Fibroblast of skin of scalp (primary cell): ENCODE data around the gene JADE1. TPM values are rescaled to one million over a fixed set of nuclear protein-coding genes. Genes with fewer than 3 reads are reported as not detected.

Experiments
- DNase-seq: peaks from one replicate; pipeline ENCODE4 v3.0.0-alpha.2; 2013
- polyA plus RNA-seq, 2 experiments: library from polyadenylated mRNA; unstranded; fragments of 120-200 nt; gene quantifications; one replicate each; pipeline ENCODE4 v1.2.1, GENCODE V29; 2013; ENCODE audit not compliant: insufficient read length in 2 of 2

Gene JADE1
- 15.2 TPM for polyA plus RNA-seq (2013, experiment 1 of 2; ENCODE audit: insufficient read length)
- 16.9 TPM for polyA plus RNA-seq (2013, experiment 2 of 2; ENCODE audit: insufficient read length)

- peak; percentile 97 for DNase-seq
These were observed at the start of gene JADE1 for GRCh38 chr4:128809477-128810330. Gene JADE1 (plus strand): TSS chr4:128809700. CDS start chr4:128831759, 22,059 bp downstream.

DNA sequence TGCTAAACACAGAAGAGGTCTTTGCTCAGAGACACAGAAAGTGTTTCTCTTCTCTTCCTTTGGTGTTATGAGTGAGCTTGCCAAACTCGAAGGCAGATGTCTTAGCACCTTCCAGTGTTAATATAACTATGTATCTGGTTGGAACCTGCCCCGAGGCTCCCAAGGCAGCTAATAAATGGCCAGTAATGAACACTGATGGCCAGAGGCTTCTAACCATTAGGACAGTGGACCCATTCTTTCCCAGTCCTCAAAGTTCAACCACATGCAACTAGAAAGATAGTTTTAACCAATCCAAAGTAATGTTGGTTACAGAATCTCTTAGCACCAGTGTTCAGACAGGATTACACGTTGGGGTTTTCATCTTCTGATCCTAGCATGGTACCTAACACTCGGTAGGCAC, 42.7 kb upstream of the JADE1 start:
- no peak for DNase-seq

GRCh38 chr4:128768373-128768996, 41.0 kb upstream of the JADE1 start:
- DNase-seq: no peak

DNA sequence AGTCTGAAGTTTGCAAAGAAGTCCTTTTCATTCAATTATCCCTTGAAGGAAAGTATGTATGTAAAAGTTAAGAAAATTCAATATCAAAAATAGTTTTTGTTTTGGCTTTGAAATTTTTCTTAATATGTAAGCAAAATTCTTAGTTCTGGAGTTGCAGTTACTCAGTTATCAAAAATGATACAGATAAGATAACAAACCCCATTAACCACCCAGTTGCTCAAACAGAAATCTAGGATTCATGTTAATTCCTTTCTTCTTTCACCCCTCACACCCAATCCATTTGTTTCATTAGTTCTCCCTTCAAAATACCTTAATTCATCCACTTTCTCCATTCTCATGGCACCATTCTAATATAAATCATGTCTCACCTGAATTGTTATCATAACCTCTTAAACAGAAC, 40.5 kb upstream of the JADE1 start:
- no peak for DNase-seq

DNA sequence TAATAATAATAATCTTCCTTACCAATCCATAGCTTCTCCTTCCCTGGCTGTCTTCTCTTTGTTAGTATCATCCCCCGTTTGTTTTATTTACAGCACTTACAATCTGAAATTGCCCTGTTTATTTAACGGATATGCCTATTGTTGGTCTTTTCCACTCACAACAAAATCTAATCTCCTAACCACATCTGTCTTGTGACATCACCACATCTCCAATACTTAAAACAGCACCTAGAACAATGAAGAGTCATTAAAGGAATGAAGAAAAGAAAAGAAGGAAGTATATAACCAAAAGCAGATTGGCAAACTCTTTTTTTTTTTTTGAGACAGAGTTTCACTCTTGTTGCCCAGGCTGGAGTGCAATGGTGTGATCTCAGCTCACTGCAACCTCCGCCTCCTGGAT, 38.7 kb upstream of the JADE1 start:
- DNase-seq: no peak

DNA sequence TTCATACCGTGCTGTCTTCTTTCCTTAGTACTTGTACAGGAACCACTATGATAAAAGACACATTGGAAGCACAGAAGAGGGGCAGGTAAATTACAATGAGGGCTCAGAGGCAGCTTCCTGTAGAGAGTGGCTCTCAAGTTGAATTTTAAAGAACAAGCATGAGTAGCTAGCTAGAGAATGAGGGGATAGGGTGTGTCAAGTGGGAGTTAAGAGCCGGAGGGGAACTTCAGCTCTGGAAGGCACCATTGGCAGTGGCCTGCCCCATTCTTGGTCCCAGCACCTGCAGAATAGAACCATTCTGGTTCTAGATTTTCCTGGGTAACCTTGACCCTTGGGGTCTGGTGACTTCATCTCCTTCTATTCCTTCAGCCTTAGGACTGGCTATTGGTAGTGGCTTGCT, 34.0 kb upstream of the JADE1 start:
- DNase-seq: no peak

DNA sequence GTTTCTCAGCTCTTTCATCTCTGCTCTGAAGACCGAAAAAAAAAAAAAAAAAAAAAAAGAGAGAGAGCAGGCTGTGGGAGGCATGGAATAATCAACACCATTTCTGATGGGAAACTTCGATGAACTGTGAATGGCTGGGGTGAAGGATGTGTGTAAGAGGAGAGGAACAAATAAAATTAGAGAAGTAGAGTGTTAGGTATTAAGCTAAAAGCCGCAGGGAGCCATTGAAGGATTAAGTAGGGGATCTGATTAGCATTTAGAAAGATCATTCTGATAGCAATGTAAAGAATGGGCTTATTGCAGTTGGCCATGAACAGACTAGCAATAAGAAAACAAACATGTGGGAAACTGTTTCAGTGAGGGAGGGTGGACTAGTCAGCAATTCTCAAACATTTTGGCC, 33.6 kb upstream of the JADE1 start:
- no peak for DNase-seq

DNA sequence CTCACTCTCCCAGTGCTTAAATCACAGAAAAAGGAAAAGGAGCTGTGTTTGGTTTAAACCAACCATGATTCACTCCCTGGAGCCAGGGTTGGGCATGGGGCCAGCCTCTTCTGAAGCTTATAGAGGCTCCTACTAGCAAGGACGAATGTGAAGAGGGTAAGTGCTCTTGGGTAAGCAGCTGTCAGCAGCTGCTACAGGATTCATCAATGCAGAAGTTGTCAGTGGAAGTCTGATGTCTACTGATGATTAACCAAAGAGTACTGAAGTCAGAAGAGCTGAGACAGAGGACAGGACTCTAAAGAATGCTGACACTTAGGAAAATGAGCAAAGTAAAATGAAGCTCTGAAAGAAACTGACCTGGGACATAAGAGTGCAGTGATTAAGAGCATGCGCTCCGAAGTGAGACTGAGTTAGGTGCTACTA, 32.7 kb upstream of the JADE1 start:
- DNase-seq: peak; percentile 98

GRCh38 chr4:128780688-128781087, 28.8 kb upstream of the JADE1 start:
- DNase-seq: no peak

- peak; percentile 50 for DNase-seq
These were observed 27.3 kb upstream of the JADE1 start for GRCh38 chr4:128782076-128782715.

DNA sequence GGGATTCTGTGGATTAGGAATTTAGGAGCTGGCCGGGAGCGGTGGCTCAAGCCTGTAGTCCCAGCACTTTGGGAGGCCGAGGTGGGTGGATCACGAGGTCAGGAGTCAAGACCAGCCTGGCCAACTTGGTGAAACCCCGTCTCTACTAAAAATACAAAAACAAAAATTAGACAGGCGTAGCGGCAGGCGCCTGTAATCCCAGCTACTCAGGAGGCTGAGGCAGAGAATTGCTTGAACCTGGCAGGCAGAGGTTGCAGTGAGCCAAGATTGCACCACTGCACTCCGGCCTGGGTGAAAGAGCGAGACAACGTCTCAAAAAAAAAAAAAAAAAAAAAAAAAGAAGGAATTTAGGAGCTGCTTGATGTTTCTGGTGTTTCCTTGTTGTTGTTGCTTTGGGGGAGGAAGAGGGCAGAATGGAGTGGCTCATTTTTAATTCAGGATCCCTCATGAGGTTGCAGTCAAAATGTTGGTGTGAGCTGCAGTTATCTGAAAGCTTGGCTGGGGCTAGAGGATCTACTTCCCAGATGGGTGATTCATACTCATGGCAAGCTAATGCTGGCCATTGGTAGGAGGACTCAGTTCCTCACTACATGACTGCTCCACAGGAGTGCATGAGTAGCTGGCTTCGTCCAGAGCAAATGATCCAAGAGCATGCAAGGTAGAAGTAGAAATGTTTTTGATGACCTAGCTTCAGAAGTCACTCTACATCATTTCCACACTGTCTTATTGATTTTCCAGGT, 26.5 kb upstream of the JADE1 start:
- peak; percentile 54 for DNase-seq

DNA sequence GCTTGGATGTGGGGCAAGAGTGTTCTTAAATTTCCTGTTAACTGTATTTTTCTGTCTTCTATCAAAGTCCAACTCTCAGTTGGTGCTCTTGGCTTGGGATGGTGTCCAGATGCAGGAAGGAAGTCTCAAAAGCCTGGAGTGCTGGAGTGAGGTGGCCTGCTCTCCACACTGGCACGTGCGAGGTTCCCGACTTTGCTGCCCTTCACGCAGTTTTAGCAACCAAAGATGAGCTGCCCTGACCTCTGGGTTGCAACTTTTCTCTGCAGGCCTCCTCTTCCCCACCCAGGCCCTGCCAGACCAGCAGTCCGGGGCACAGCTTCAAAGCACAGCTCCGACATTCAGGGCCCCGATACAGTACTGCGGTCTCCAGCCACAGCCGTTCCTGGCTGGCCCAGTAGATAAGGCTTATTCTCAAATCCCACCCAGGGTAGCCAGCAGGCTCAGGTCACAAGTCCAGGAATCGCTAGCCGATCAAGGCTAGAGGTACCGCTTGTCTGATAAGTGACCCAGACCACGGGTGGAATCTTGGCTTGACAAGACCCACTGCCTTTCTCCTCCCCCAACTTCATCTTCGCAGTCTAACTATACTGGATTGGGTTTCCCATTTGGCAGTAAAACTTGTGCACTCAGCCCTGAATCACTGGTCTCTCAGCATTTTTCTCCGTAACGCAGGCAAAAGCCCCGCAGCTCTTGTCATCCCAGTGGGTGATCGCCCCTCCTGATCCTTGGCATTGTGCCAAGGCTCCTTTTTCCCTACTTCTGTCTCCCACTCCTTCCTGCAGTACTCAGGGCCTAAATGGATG, 21.8 kb upstream of the JADE1 start:
- DNase-seq: no peak

DNA sequence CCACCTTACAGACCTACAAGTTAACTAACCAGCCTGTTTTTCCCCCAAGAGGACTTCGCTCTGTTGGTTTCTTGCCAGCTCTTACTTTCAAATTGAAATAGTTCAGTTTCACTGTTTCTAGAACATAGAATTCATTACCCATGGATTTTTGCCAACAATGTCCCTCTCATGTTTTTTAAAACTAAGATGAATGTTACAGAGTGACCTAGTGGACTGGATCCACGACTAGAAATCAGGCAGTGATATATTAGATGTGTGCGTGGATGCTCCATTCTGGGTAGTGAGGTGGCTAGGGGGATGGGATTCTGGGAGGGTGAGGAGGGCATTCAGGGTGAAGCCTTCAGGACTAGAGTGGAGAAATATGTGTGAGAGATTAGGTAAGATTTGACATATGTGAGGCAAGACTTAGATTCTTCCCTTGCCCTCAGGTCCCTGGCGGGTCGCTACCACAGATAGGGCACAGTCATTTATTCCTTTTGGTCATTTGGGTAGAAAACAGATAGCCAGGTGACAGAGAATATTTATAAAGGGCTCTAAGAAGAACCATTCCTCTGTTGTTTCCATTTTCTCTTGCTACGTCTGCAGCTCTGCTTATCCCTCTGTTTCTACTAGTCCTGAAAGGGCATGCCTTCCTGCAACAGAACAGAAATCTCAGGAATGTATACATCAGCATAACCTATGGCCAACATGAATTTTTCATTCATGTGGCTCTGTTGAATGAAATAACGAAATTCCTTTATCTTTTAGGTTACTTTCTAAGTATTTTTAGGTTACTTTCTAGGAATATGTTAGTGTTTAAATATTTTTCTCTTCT, 15.4 kb upstream of the JADE1 start:
- DNase-seq: peak; percentile 49

DNA sequence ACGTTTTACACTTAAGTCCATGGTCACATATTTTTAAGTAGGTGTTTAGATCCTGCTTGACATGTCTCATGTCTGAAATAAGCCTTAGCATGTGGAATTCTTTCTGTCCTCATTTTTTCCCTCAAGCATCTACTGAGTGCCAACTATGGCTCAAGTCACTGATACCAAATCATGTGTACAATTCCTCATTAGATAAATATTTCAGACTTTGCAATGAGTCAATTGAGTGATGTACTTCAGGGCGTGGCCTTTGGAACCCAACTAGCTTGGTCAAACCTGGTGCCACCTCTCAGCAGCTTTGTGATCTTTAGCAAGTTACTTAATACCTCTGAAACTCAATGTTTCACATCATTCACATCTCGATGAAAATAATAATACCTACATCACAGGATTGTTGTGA, 12.6 kb upstream of the JADE1 start:
- no peak for DNase-seq

DNA sequence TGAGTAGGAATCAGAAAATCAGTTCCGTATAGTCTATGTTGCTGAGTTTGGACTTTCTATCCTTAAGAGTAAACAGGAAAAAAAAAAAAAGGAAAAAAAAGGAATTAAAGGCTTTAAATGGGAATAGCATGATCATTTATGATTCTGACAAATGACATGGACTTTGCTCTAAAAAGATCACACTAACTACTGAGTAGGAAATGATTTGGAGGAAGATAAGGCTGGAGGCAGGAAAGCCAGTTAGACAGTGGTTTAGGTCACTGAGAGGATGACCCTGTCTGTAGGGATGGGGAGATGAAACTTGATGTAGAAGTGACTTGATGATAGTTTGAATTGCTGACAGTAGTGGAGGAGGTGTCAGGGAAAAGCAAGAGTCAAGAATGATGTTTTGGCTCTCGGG, 9.2 kb upstream of the JADE1 start:
- DNase-seq: no peak

GRCh38 chr4:128800701-128801284, 8.7 kb upstream of the JADE1 start:
- DNase-seq: no peak

DNA sequence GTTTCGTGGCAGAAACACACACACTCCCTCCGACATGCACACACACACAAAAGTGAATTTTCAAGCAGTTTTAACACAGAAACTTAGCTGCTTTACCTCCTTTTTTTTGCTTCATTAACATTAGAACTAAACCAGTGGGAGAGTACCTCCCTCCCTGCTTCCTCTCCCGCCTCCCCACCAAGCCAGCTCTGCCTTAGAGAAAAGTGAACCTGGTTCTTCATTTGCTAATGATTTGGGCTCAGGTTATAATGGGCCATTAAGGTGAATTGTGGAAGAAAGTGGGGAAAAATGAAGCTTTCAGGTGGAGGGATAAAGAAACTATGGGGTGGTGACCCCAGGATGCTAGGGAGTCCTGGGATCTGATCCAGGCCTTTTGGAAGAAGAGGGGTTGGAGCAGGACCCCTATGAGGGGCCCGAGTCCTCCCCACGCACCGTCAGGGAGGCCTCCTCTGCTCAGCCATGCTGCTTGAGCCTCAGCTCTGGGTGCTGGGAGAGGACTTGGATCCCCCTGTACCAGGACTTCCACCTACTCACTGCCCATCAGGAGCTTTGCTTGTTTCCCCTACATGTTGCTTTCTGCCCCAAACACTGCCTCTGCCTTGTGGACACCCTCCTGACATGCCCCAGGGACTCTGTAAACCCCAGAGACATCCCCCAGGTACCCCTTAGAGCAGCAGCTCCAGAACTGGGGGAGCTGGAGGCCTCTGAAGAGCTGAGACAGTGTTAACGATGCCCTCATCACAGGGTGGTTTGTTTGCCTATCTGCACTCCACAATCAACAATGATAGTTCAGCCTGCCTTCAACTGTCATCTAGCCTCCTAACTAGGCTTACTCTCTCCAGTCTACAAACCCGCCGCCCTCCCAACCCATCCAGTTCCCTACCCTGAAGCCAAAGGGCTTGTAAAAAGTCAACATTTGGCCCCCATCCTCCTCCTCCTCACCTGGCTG, 6.5 kb upstream of the JADE1 start:
- no peak for DNase-seq

GRCh38 chr4:128803783-128804182, 5.7 kb upstream of the JADE1 start:
- DNase-seq: no peak

DNA sequence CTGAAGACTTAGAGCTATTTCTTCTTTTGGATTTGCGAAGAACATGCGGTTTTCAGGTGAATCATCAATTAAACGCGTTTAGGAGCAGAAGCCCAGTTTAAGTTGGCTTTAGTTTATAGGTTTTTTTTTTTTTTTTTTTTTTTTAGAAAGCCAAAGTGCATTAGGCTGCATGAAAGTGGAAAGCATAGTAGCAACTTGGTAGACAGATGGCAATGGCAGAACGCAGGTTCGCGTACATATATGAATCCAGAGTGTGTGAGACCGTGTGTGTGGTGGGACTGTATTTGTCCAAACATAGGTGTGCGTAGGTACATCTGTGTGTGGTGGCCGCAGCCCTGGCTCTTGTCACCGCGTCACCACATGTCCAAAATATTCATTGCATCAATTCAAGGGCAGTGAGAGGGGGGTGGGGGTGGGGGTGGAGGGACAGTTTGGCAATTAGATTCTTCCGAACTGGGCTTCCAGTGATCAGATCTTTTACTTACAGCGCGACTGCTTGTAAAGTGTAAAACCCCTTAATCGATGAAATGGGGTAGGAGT, 901 bp downstream of the JADE1 start:
- peak; percentile 21 for DNase-seq
